Neutrophil (primary cell): ENCODE measurements around the gene CCDC66.

Experiments used
- H3K27ac ChIP-seq: fragments of 200-600 bp; sonication (generic); 2 replicates; pipeline ENCODE4 v1.5.1; 2016; ENCODE audit warnings: mild to moderate bottlenecking, moderate library complexity
- H3K27me3 ChIP-seq: fragments of 200-600 bp; sonication (generic); 2 replicates; pipeline ENCODE4 v1.6.0; 2016; ENCODE audit warnings: mild to moderate bottlenecking
- H3K36me3 ChIP-seq: fragments of 200-600 bp; sonication (generic); 2 replicates; pipeline ENCODE4 v1.5.1; 2017
- H3K4me1 ChIP-seq, 2 experiments: fragments of 200-600 bp in 1 of 2; sonication (generic) in 1 of 2; 1 replicate in 1 of 2; 2 replicates in 1 of 2; pipeline versions ENCODE4 v1.5.1 to v1.6.1; 2013 to 2016; ENCODE audit warnings: low read depth in 1 of 2, low read length in 1 of 2, mild to moderate bottlenecking in 1 of 2, moderate library complexity in 1 of 2; ENCODE audit not compliant: control insufficient read depth in 1 of 2, insufficient read depth in 1 of 2
- H3K4me3 ChIP-seq, 2 experiments: fragments of 200-600 bp in 1 of 2; sonication (generic) in 1 of 2; 1 replicate in 1 of 2; 2 replicates in 1 of 2; pipeline ENCODE4 v1.5.1; 2013 to 2016; ENCODE audit warnings: low read depth in 1 of 2, low read length in 1 of 2, mild to moderate bottlenecking in 1 of 2, moderate library complexity in 1 of 2
- H3K9me3 ChIP-seq: fragments of 200-600 bp; sonication (generic); 2 replicates; pipeline ENCODE4 v1.5.1; 2016
- CTCF ChIP-seq: fragments of 200-600 bp; sonication (generic); IDR thresholded peaks from 2 replicates; pipeline ENCODE4 v1.5.1; 2016; ENCODE audit warnings: antibody characterized with exemption

Gene CCDC66

GRCh38 chr3:56633602-56634535 is 76.9 kb downstream of the CCDC66 start:
- Histone ChIP-seq H3K9me3 (no peaks in the 10 kb centered on the region), H3K36me3 (peaks cover 82% of the 10 kb centered on the region), H3K4me3 (no peak overlapping the region), H3K4me1 (no peaks in the 10 kb centered on the region), H3K27me3 (no peaks in the 10 kb centered on the region), H3K27ac (no peak overlapping the region)
- no peak for TF ChIP-seq CTCF

- no peaks in the 10 kb centered on the region for H3K4me1 ChIP-seq
- H3K36me3 ChIP-seq = peaks cover 76% of the 10 kb centered on the region
- no peaks in the 10 kb centered on the region for H3K9me3 ChIP-seq
- no peaks in the 10 kb centered on the region for H3K27me3 ChIP-seq
- no peak for TF ChIP-seq CTCF
- H3K27ac ChIP-seq = no peak overlapping the region
- H3K4me3 ChIP-seq = no peak overlapping the region
These were observed 88.4 kb downstream of the CCDC66 start for GRCh38 chr3:56645407-56645806.

GRCh38 chr3:56654460-56654859 is 97.5 kb downstream of the CCDC66 start:
- Histone ChIP-seq H3K36me3 (peaks cover 65% of the 10 kb centered on the region), H3K27me3 (no peaks in the 10 kb centered on the region), H3K4me3 (no peak overlapping the region), H3K9me3 (no peaks in the 10 kb centered on the region), H3K27ac (no peak overlapping the region), H3K4me1 (no peaks in the 10 kb centered on the region)
- TF ChIP-seq CTCF = no peak

- peaks cover 77% of the 10 kb centered on the region for H3K36me3 ChIP-seq
These were observed 98.7 kb downstream of the CCDC66 start for GRCh38 chr3:56655709-56656108.

GRCh38 chr3:56664823-56665222 is 107.8 kb downstream of the CCDC66 start:
- no peak for TF ChIP-seq CTCF
- Histone ChIP-seq H3K27ac (no peak overlapping the region), H3K4me1 (no peaks in the 10 kb centered on the region), H3K27me3 (no peaks in the 10 kb centered on the region), H3K36me3 (peaks cover 82% of the 10 kb centered on the region), H3K4me3 (no peak overlapping the region), H3K9me3 (no peaks in the 10 kb centered on the region)

More at GRCh38 chr3:56655709-56656108, 98.7 kb downstream of the CCDC66 start:
- TF ChIP-seq CTCF = no peak
- H3K27ac ChIP-seq = no peak overlapping the region
- no peaks in the 10 kb centered on the region for H3K27me3 ChIP-seq
- H3K4me3 ChIP-seq = no peak overlapping the region
- H3K9me3 ChIP-seq = no peaks in the 10 kb centered on the region
- H3K4me1 ChIP-seq = no peaks in the 10 kb centered on the region
